HepG2 (cell line): ENCODE results near the gene MST1. TPM values are rescaled to one million over a fixed set of nuclear protein-coding genes. Genes with fewer than 3 reads are reported as not detected.

Experiments used
- ASH2L ChIP-seq: fragments of 300-600, 200-600 bp; sonication (generic); IDR thresholded peaks from 2 replicates; pipeline ENCODE4 v1.7.0; 2017; ENCODE audit warnings: low read depth, mild to moderate bottlenecking, moderate library complexity, mixed read lengths, low read length; ENCODE audit not compliant: insufficient read length
- GATAD2A ChIP-seq: IDR thresholded peaks from 2 replicates; pipeline ENCODE4 v1.6.1; 2016
- ISL2 ChIP-seq: sonication (generic); formaldehyde crosslinking; IDR thresholded peaks from 2 replicates; pipeline ENCODE4 v1.5.0; 2020; ENCODE audit warnings: missing genetic modification reagents
- KDM5A ChIP-seq: fragments of 200-600 bp; sonication (generic); IDR thresholded peaks from 2 replicates; pipeline ENCODE4 v1.7.0; 2018; ENCODE audit warnings: antibody characterized with exemption, mild to moderate bottlenecking, low read length, borderline replicate concordance
- NFE2L1 ChIP-seq: sonication (generic); formaldehyde crosslinking; IDR thresholded peaks from 2 replicates; pipeline ENCODE4 v1.4.0; 2020; ENCODE audit warnings: missing genetic modification reagents, mild to moderate bottlenecking, borderline replicate concordance
- NFKB2 ChIP-seq: sonication (generic); formaldehyde crosslinking; IDR thresholded peaks from 2 replicates; pipeline ENCODE4 v1.4.0; 2020; ENCODE audit warnings: missing genetic modification reagents, borderline replicate concordance
- SALL2 ChIP-seq: sonication (generic); formaldehyde crosslinking; IDR thresholded peaks from 2 replicates; pipeline ENCODE4 v1.8.1; 2023; ENCODE audit warnings: mild to moderate bottlenecking, missing genetic modification reagents, inconsistent platforms
- SMAD1 ChIP-seq: sonication (generic); formaldehyde crosslinking; IDR thresholded peaks from 2 replicates; pipeline ENCODE4 v1.4.0; 2020; ENCODE audit warnings: missing genetic modification reagents, low read depth, mild to moderate bottlenecking, borderline replicate concordance
- TBL1XR1 ChIP-seq: fragments of 150-350 bp; IDR thresholded peaks from 2 replicates; pipeline ENCODE4 v1.6.1; 2014; ENCODE audit warnings: borderline replicate concordance, low read length; ENCODE audit not compliant: partially characterized antibody
- ZBTB7A ChIP-seq: sonication (generic); formaldehyde crosslinking; IDR thresholded peaks from 2 replicates; pipeline ENCODE4 v1.8.0; 2022; ENCODE audit warnings: mild to moderate bottlenecking, missing genetic modification reagents
- ZMYM3 ChIP-seq: sonication (generic); formaldehyde crosslinking; IDR thresholded peaks from 2 replicates; pipeline ENCODE4 v1.5.1; 2020; ENCODE audit warnings: mild to moderate bottlenecking, missing genetic modification reagents
- ZNF362 ChIP-seq: sonication (generic); formaldehyde crosslinking; IDR thresholded peaks from 2 replicates; pipeline ENCODE4 v1.4.0; 2020; ENCODE audit warnings: missing genetic modification reagents, mild to moderate bottlenecking, borderline replicate concordance
- ZNF451 ChIP-seq: sonication (generic); formaldehyde crosslinking; IDR thresholded peaks from 2 replicates; pipeline ENCODE4 v1.5.0; 2020; ENCODE audit warnings: mild to moderate bottlenecking, missing genetic modification reagents
- ZNF558 ChIP-seq: sonication (generic); formaldehyde crosslinking; IDR thresholded peaks from 2 replicates; pipeline ENCODE4 v1.9.0; 2022; ENCODE audit warnings: mild to moderate bottlenecking, missing genetic modification reagents, borderline replicate concordance
- ZNF670 ChIP-seq: sonication (generic); formaldehyde crosslinking; IDR thresholded peaks from 2 replicates; pipeline ENCODE4 v1.8.0; 2022; ENCODE audit warnings: mild to moderate bottlenecking, missing genetic modification reagents, borderline replicate concordance
- ZNF724P ChIP-seq: sonication (generic); formaldehyde crosslinking; IDR thresholded peaks from 2 replicates; pipeline ENCODE4 v1.8.0; 2022; ENCODE audit warnings: missing genetic modification reagents, borderline replicate concordance
- ZZZ3 ChIP-seq: sonication (generic); formaldehyde crosslinking; IDR thresholded peaks from 2 replicates; pipeline ENCODE4 v1.4.0; 2020; ENCODE audit warnings: missing genetic modification reagents, mild to moderate bottlenecking, borderline replicate concordance
- polyA plus RNA-seq, 8 experiments: library from polyadenylated mRNA; depleted of rRNA in 3 of 8; stranded (reverse) in 7 of 8; unstranded in 1 of 8; fragments of >200 nt; fragmentation: Illumina TruSeq in 4 of 8; extraction: Trizol in 4 of 8; gene quantifications; 2 replicates each; pipeline versions ENCODE4 v1.2.1 to v1.2.3, GENCODE V29; 2011 to 2016; ENCODE audit warnings: low read depth in 4 of 8, missing spikeins in 1 of 8, mixed read lengths in 1 of 8; ENCODE audit not compliant: insufficient read depth in 1 of 8
- total RNA-seq, 5 experiments: library from RNA; depleted of rRNA; stranded (reverse); fragments of >200 nt; fragmentation: Illumina TruSeq; extraction: Trizol; gene quantifications; 2 replicates each; pipeline ENCODE4 v1.2.3, GENCODE V29; 2016; ENCODE audit warnings: low read depth in 1 of 5
- TF ChIP-seq, protein P1 (sequence below): sonication (generic); formaldehyde crosslinking; IDR thresholded peaks from 2 replicates; pipeline ENCODE4 v1.4.0; 2020; ENCODE audit warnings: missing genetic modification reagents, borderline replicate concordance
- TF ChIP-seq, protein P2 (sequence below): sonication (generic); formaldehyde crosslinking; IDR thresholded peaks from 2 replicates; pipeline ENCODE4 v1.5.0; 2020; ENCODE audit warnings: missing genetic modification reagents
- TF ChIP-seq, protein P3 (sequence below): sonication (generic); formaldehyde crosslinking; IDR thresholded peaks from 2 replicates; pipeline ENCODE4 v1.5.0; 2020; ENCODE audit warnings: mild to moderate bottlenecking, missing genetic modification reagents
- TF ChIP-seq, protein P4 (sequence below): sonication (generic); formaldehyde crosslinking; conservative IDR thresholded peaks from 2 replicates; pipeline ENCODE4 v1.5.0; 2020; ENCODE audit warnings: missing genetic modification reagents

MST1 gene
- total and polyA plus RNA-seq, 2 of the 13 experiments (the other 11 are each of a cell fraction or from before 2014, with no cell fraction given): 189 to 452 TPM

GRCh38 chr3:49668414-49668797 lies 20.9 kb downstream of the MST1 start (continued):
- TF ChIP-seq ZNF670 (no peak), GATAD2A (peak; percentile 93), NFKB2 (peak; percentile 50; the same call in 1 of the 2 replicates), TBL1XR1 (no peak), ZMYM3 (0 out of 2 replicates have a peak, but pooled peaks have one; percentile 33), KDM5A (no peak), ISL2 (peak; percentile 63; the same call in 1 of the 2 replicates), ASH2L (no peak), ZNF362 (no peak), ZNF724P (no peak), ZNF558 (CRISPR knock-in tag) (no peak), ZBTB7A (CRISPR knock-in tag) (no peak; the same call in 1 of the 2 replicates), SALL2 (CRISPR knock-in tag) (no peak), ZNF451 (CRISPR knock-in tag) (no peak), NFE2L1 (CRISPR knock-in tag) (no peak), ZZZ3 (CRISPR knock-in tag) (no peak), SMAD1 (CRISPR knock-in tag) (no peak; the same call in 1 of the 2 replicates)
- TF ChIP-seq, protein P1, sequence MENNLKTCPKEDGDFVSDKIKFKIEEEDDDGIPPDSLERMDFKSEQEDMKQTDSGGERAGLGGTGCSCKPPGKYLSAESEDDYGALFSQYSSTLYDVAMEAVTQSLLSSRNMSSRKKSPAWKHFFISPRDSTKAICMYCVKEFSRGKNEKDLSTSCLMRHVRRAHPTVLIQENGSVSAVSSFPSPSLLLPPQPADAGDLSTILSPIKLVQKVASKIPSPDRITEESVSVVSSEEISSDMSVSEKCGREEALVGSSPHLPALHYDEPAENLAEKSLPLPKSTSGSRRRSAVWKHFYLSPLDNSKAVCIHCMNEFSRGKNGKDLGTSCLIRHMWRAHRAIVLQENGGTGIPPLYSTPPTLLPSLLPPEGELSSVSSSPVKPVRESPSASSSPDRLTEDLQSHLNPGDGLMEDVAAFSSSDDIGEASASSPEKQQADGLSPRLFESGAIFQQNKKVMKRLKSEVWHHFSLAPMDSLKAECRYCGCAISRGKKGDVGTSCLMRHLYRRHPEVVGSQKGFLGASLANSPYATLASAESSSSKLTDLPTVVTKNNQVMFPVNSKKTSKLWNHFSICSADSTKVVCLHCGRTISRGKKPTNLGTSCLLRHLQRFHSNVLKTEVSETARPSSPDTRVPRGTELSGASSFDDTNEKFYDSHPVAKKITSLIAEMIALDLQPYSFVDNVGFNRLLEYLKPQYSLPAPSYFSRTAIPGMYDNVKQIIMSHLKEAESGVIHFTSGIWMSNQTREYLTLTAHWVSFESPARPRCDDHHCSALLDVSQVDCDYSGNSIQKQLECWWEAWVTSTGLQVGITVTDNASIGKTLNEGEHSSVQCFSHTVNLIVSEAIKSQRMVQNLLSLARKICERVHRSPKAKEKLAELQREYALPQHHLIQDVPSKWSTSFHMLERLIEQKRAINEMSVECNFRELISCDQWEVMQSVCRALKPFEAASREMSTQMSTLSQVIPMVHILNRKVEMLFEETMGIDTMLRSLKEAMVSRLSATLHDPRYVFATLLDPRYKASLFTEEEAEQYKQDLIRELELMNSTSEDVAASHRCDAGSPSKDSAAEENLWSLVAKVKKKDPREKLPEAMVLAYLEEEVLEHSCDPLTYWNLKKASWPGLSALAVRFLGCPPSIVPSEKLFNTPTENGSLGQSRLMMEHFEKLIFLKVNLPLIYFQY (CRISPR knock-in tag): peak; percentile 49; the same call in 1 of the 2 replicates
- TF ChIP-seq, protein P2, sequence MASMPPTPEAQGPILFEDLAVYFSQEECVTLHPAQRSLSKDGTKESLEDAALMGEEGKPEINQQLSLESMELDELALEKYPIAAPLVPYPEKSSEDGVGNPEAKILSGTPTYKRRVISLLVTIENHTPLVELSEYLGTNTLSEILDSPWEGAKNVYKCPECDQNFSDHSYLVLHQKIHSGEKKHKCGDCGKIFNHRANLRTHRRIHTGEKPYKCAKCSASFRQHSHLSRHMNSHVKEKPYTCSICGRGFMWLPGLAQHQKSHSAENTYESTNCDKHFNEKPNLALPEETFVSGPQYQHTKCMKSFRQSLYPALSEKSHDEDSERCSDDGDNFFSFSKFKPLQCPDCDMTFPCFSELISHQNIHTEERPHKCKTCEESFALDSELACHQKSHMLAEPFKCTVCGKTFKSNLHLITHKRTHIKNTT (CRISPR knock-in tag): no peak
- TF ChIP-seq, protein P3, sequence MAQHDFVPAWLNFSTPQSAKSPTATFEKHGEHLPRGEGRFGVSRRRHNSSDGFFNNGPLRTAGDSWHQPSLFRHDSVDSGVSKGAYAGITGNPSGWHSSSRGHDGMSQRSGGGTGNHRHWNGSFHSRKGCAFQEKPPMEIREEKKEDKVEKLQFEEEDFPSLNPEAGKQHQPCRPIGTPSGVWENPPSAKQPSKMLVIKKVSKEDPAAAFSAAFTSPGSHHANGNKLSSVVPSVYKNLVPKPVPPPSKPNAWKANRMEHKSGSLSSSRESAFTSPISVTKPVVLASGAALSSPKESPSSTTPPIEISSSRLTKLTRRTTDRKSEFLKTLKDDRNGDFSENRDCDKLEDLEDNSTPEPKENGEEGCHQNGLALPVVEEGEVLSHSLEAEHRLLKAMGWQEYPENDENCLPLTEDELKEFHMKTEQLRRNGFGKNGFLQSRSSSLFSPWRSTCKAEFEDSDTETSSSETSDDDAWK (CRISPR knock-in tag): no peak
- TF ChIP-seq, protein P4, sequence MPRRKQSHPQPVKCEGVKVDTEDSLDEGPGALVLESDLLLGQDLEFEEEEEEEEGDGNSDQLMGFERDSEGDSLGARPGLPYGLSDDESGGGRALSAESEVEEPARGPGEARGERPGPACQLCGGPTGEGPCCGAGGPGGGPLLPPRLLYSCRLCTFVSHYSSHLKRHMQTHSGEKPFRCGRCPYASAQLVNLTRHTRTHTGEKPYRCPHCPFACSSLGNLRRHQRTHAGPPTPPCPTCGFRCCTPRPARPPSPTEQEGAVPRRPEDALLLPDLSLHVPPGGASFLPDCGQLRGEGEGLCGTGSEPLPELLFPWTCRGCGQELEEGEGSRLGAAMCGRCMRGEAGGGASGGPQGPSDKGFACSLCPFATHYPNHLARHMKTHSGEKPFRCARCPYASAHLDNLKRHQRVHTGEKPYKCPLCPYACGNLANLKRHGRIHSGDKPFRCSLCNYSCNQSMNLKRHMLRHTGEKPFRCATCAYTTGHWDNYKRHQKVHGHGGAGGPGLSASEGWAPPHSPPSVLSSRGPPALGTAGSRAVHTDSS (CRISPR knock-in tag): no peak
